NT2/D1 (cell line): ENCODE data around the gene NUDT17.

Experiments
- SUZ12 ChIP-seq: IDR thresholded peaks from 2 replicates; pipeline ENCODE4 v1.6.1; 2011; ENCODE audit not compliant: insufficient read length, insufficient read depth; ENCODE audit errors: extremely low read depth
- YY1 ChIP-seq: IDR thresholded peaks from 2 replicates; pipeline ENCODE4 v1.6.1; 2011; ENCODE audit not compliant: insufficient read length, insufficient read depth
- ZNF274 ChIP-seq: IDR thresholded peaks from 2 replicates; pipeline ENCODE4 v1.6.1; 2011; ENCODE audit warnings: mild to moderate bottlenecking, low read depth, low read length

GRCh38 chr1:145897969-145898368 lies 52.5 kb downstream of the NUDT17 start:
- no peak for TF ChIP-seq YY1
- no peak for TF ChIP-seq ZNF274
- no peak for TF ChIP-seq SUZ12
